Fibroblast of lung (primary cell): ENCODE results near the gene IL32.

Source experiments
- CTCF ChIP-seq, 2 donors: IDR thresholded peaks in 1 of 2; conservative IDR thresholded peaks in 1 of 2; 1 replicate in 1 of 2; 2 replicates in 1 of 2; pipeline ENCODE4 v1.5.1; 2011 to 2012; ENCODE audit warnings: low read length in 2 of 2, control low read depth in 1 of 2, inconsistent platforms in 1 of 2, low read depth in 1 of 2, mild to moderate bottlenecking in 1 of 2
- EZH2 ChIP-seq: IDR thresholded peaks from 2 replicates; pipeline ENCODE4 v1.5.1; 2012; ENCODE audit warnings: low read length, control low read depth, mild to moderate bottlenecking; ENCODE audit errors: missing control alignments

- TF ChIP-seq CTCF (conservative IDR thresholded peaks at IDR 0.05 in 1 of 2, IDR thresholded peaks at IDR 0.05 in 1 of 2; ENCODE audit: low read depth in 1 of 2, low read length in 2 of 2) (no peak), EZH2 (no peak)
Observed at GRCh38 chr16:3062553-3062952, 2.9 kb upstream of the IL32 start.
